Mesenchymal stem cell (in vitro differentiated cells and primary cell): ENCODE data around the gene KCNC1.

Experiments used
- DNase-seq: peaks from one replicate; pipeline ENCODE4 v3.0.0-alpha.2; 2013
- H2AFZ ChIP-seq: one replicate; pipeline ENCODE4 v1.6.1; 2013; ENCODE audit warnings: low read depth, mild to moderate bottlenecking, control low read depth, inconsistent platforms, low read length, moderate library complexity
- H2AK5ac ChIP-seq: 2 replicates; pipeline ENCODE4 v1.6.1; 2013; ENCODE audit warnings: low read length, moderate library complexity, mild to moderate bottlenecking, inconsistent platforms; ENCODE audit not compliant: severe bottlenecking
- H2BK120ac ChIP-seq: one replicate; pipeline ENCODE4 v1.6.1; 2013; ENCODE audit warnings: low read depth, mild to moderate bottlenecking, inconsistent platforms, low read length, moderate library complexity
- H2BK12ac ChIP-seq, 2 experiments: one replicate each; pipeline ENCODE4 v1.6.1; 2013; ENCODE audit warnings: inconsistent platforms in 2 of 2, low read length in 2 of 2, mild to moderate bottlenecking in 2 of 2, moderate library complexity in 2 of 2, control low read depth in 1 of 2
- H2BK15ac ChIP-seq: one replicate; pipeline ENCODE4 v1.6.1; 2013; ENCODE audit warnings: mild to moderate bottlenecking, low read depth, inconsistent platforms; ENCODE audit not compliant: poor library complexity, severe bottlenecking
- H2BK5ac ChIP-seq: 2 replicates; pipeline ENCODE4 v1.6.1; 2013; ENCODE audit warnings: low read depth, mild to moderate bottlenecking, low read length, control low read depth, inconsistent platforms; ENCODE audit not compliant: poor library complexity, severe bottlenecking
- H3K14ac ChIP-seq, 2 experiments: one replicate each; pipeline ENCODE4 v1.6.1; 2013; ENCODE audit warnings: inconsistent platforms in 2 of 2, low read length in 2 of 2, control low read depth in 1 of 2, mild to moderate bottlenecking in 1 of 2, moderate library complexity in 1 of 2
- H3K18ac ChIP-seq, 2 experiments: one replicate each; pipeline ENCODE4 v1.6.1; 2013; ENCODE audit warnings: inconsistent platforms in 2 of 2, low read length in 2 of 2, control low read depth in 1 of 2, low read depth in 1 of 2, mild to moderate bottlenecking in 1 of 2
- H3K23ac ChIP-seq, 2 experiments: one replicate each; pipeline ENCODE4 v1.6.1; 2013; ENCODE audit warnings: inconsistent platforms in 2 of 2, low read length in 2 of 2, mild to moderate bottlenecking in 2 of 2, moderate library complexity in 2 of 2, control low read depth in 1 of 2
- H3K27ac ChIP-seq: 2 replicates; pipeline ENCODE4 v1.5.1; 2013; ENCODE audit warnings: mild to moderate bottlenecking, moderate library complexity, low read length, control low read depth, inconsistent platforms; ENCODE audit not compliant: poor library complexity, severe bottlenecking
- H3K27me3 ChIP-seq, 2 experiments: 2 replicates each; pipeline versions ENCODE4 v1.6.1 to v1.7.0; 2013; ENCODE audit warnings: low read length in 2 of 2, mild to moderate bottlenecking in 2 of 2, moderate library complexity in 2 of 2, control low read depth in 1 of 2, inconsistent platforms in 1 of 2; ENCODE audit not compliant: control insufficient read depth in 1 of 2, insufficient read depth in 1 of 2
- H3K36me3 ChIP-seq, 2 experiments: 2 replicates each; pipeline versions ENCODE4 v1.6.1 to v1.7.0; 2013; ENCODE audit warnings: low read length in 2 of 2, control low read depth in 1 of 2, inconsistent platforms in 1 of 2, low read depth in 1 of 2, mild to moderate bottlenecking in 1 of 2; ENCODE audit not compliant: insufficient read depth in 2 of 2, control insufficient read depth in 1 of 2
- H3K4ac ChIP-seq, 2 experiments: one replicate each; pipeline ENCODE4 v1.6.1; 2013; ENCODE audit warnings: inconsistent platforms in 2 of 2, low read length in 2 of 2, mild to moderate bottlenecking in 2 of 2, moderate library complexity in 2 of 2, control low read depth in 1 of 2, low read depth in 1 of 2
- H3K4me1 ChIP-seq: 2 replicates; pipeline ENCODE4 v1.6.1; 2013; ENCODE audit warnings: low read depth, low read length, control low read depth; ENCODE audit not compliant: control insufficient read depth, insufficient read depth
- H3K4me2 ChIP-seq: 2 replicates; pipeline ENCODE4 v1.6.1; 2013; ENCODE audit warnings: low read length, mild to moderate bottlenecking, inconsistent platforms; ENCODE audit not compliant: poor library complexity, severe bottlenecking
- H3K4me3 ChIP-seq, 2 experiments: 2 replicates each; pipeline versions ENCODE4 v1.5.1 to v1.7.0; 2013; ENCODE audit warnings: low read length in 2 of 2, mild to moderate bottlenecking in 2 of 2, control low read depth in 1 of 2, low read depth in 1 of 2; ENCODE audit not compliant: insufficient read depth in 1 of 2
- H3K79me1 ChIP-seq: replicated peaks from 2 replicates; pipeline ENCODE4 v1.6.1; 2013; ENCODE audit warnings: mild to moderate bottlenecking, control low read depth, low read length, inconsistent platforms; ENCODE audit not compliant: poor library complexity, severe bottlenecking
- H3K9ac ChIP-seq: 2 replicates; pipeline ENCODE4 v1.7.0; 2013; ENCODE audit warnings: mild to moderate bottlenecking, low read length, moderate library complexity
- H3K9me3 ChIP-seq: 2 replicates; pipeline ENCODE4 v1.7.0; 2013; ENCODE audit warnings: mild to moderate bottlenecking, low read length; ENCODE audit not compliant: control insufficient read depth
- H4K8ac ChIP-seq: one replicate; pipeline ENCODE4 v1.6.1; 2013; ENCODE audit warnings: inconsistent platforms, mild to moderate bottlenecking, low read length, moderate library complexity
- H4K91ac ChIP-seq: one replicate; pipeline ENCODE4 v1.6.1; 2013; ENCODE audit warnings: mild to moderate bottlenecking, low read length, inconsistent platforms
- WGBS: methylation state at CpG from one replicate; pipeline ENCODE4 v1.1.7; 2013; ENCODE audit warnings: mixed read lengths; 5-methylcytosine and 5-hydroxymethylcytosine counted together

KCNC1 gene

GRCh38 chr11:17786824-17787525 is 52.4 kb downstream of the KCNC1 start:
- H4K91ac ChIP-seq = no peak overlapping the region
- H3K79me1 ChIP-seq = no peaks in the 10 kb centered on the region
- no peak overlapping the region for H3K23ac ChIP-seq
- H3K18ac ChIP-seq = no peak overlapping the region
- WGBS = 67% methylated on average over 14 of the region's 14 CpGs
- DNase-seq = peak; percentile 77
- no peak overlapping the region for H2BK12ac ChIP-seq
- no peak overlapping the region for H2BK15ac ChIP-seq
- H2BK120ac ChIP-seq = no peak overlapping the region
- H2AK5ac ChIP-seq = no peak overlapping the region
- H3K9ac ChIP-seq = no peak overlapping the region
- H3K4me2 ChIP-seq = no peak overlapping the region
- H3K27ac ChIP-seq = no peak overlapping the region
- H3K4me3 ChIP-seq = no peak overlapping the region
- H3K4me1 ChIP-seq = peaks cover 4% of the 10 kb centered on the region
- H3K4ac ChIP-seq = no peak overlapping the region
- no peak overlapping the region for H4K8ac ChIP-seq
- no peaks in the 10 kb centered on the region for H3K27me3 ChIP-seq
- H2AFZ ChIP-seq = no peak overlapping the region
- peaks cover 0 to 2% of the 10 kb centered on the region in 2 experiments for H3K36me3 ChIP-seq
- H3K14ac ChIP-seq = no peak overlapping the region
- no peak overlapping the region for H2BK5ac ChIP-seq
- no peaks in the 10 kb centered on the region for H3K9me3 ChIP-seq

GRCh38 chr11:17788084-17788483 is 53.5 kb downstream of the KCNC1 start:
- H2AFZ ChIP-seq = no peak overlapping the region
- DNase-seq = no peak
- no peak overlapping the region for H3K4ac ChIP-seq
- peaks cover 0 to 2% of the 10 kb centered on the region in 2 experiments for H3K36me3 ChIP-seq
- no peaks in the 10 kb centered on the region for H3K9me3 ChIP-seq
- H3K14ac ChIP-seq = no peak overlapping the region
- H3K4me1 ChIP-seq = peaks cover 4% of the 10 kb centered on the region
- no peaks in the 10 kb centered on the region for H3K27me3 ChIP-seq
- H2BK12ac ChIP-seq = no peak overlapping the region
- H3K4me3 ChIP-seq = no peak overlapping the region
- no peak overlapping the region for H2BK15ac ChIP-seq
- H3K79me1 ChIP-seq = no peaks in the 10 kb centered on the region
- no peak overlapping the region for H2BK120ac ChIP-seq
- no peak overlapping the region for H2BK5ac ChIP-seq
- no peak overlapping the region for H3K9ac ChIP-seq
- H2AK5ac ChIP-seq = no peak overlapping the region
- H3K27ac ChIP-seq = no peak overlapping the region
- 93% methylated on average over 1 of the region's 5 CpGs for WGBS
- H3K23ac ChIP-seq = no peak overlapping the region
- no peak overlapping the region for H3K18ac ChIP-seq
- no peak overlapping the region for H4K8ac ChIP-seq
- no peak overlapping the region for H4K91ac ChIP-seq
- H3K4me2 ChIP-seq = no peak overlapping the region

DNA sequence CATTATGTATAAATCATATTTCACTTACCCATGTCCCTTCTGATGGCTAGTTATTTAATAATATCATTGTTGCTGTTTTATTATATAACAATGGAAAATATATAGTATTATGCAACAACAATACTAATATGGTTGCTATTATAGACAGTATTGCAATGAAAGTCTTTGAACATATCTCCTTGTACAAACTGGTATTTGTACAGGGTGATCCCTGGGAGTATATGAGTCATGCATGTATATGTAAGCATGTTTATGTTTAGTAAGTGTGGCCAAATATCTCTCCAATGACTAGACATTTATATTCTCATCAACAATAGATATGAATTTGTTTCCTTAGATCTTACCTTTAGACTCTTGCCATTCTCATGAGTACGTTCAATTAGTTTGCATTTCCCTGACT is 55.9 kb downstream of the KCNC1 start:
- WGBS = 40% methylated on average over 1 of the region's 1 CpG

GRCh38 chr11:17791144-17791543 is 56.6 kb downstream of the KCNC1 start:
- no peaks in the 10 kb centered on the region for H3K9me3 ChIP-seq
- no peak overlapping the region for H4K8ac ChIP-seq
- H2BK15ac ChIP-seq = no peak overlapping the region
- no peak overlapping the region for H3K14ac ChIP-seq
- H3K23ac ChIP-seq = no peak overlapping the region
- no peak overlapping the region for H3K18ac ChIP-seq
- no peak overlapping the region for H4K91ac ChIP-seq
- H3K27ac ChIP-seq = no peak overlapping the region
- DNase-seq = no peak
- no peak overlapping the region for H2BK5ac ChIP-seq
- no peaks in the 10 kb centered on the region for H3K79me1 ChIP-seq
- no peak overlapping the region for H2AFZ ChIP-seq
- no peak overlapping the region for H3K4me2 ChIP-seq
- H3K4me1 ChIP-seq = peaks cover 4% of the 10 kb centered on the region
- H2BK12ac ChIP-seq = no peak overlapping the region
- no peaks in the 10 kb centered on the region for H3K27me3 ChIP-seq
- H2BK120ac ChIP-seq = no peak overlapping the region
- H3K9ac ChIP-seq = no peak overlapping the region
- H2AK5ac ChIP-seq = no peak overlapping the region
- H3K4me3 ChIP-seq = no peak overlapping the region
- H3K4ac ChIP-seq = no peak overlapping the region
- no peaks in the 10 kb centered on the region for H3K36me3 ChIP-seq

More for the DNA sequence above, 55.9 kb downstream of the KCNC1 start:
- Histone ChIP-seq H3K9me3 (no peaks in the 10 kb centered on the region), H3K79me1 (no peaks in the 10 kb centered on the region), H3K36me3 (peaks cover 0 to 2% of the 10 kb centered on the region in 2 experiments), H4K8ac (no peak overlapping the region), H3K4me1 (peaks cover 4% of the 10 kb centered on the region), H3K23ac (no peak overlapping the region), H4K91ac (no peak overlapping the region), H2AFZ (no peak overlapping the region), H2BK120ac (no peak overlapping the region), H3K4me3 (no peak overlapping the region), H3K4ac (no peak overlapping the region), H3K4me2 (no peak overlapping the region), H3K18ac (no peak overlapping the region), H3K27me3 (no peaks in the 10 kb centered on the region), H2BK5ac (no peak overlapping the region), H3K27ac (no peak overlapping the region), H2BK12ac (no peak overlapping the region), H3K14ac (no peak overlapping the region), H2AK5ac (no peak overlapping the region), H2BK15ac (no peak overlapping the region), H3K9ac (no peak overlapping the region)
- DNase-seq = peak; percentile 75
